H1 (cell line): Measurements from ENCODE around the gene GRM5. TPM values are rescaled to one million over a fixed set of nuclear protein-coding genes. Genes with fewer than 3 reads are reported as not detected.

ENCODE experiments used
- CTCF ChIA-PET: fragments of 300-600 bp; sonication (Branson Sonifier 250); formaldehyde crosslinking; loops from one replicate; lab custom pipeline; 2021; ENCODE audit not compliant: partially characterized antibody; lab: Charles Lee
- POLR2A ChIA-PET: fragments of 300-600 bp; sonication (Branson Sonifier 250); formaldehyde crosslinking; loops from one replicate; lab custom pipeline; 2021; ENCODE audit warnings: inconsistent platforms; ENCODE audit not compliant: partially characterized antibody; lab: Charles Lee
- DNase-seq, 2 experiments: peaks; one replicate each; pipeline versions ENCODE4 v3.0.0 to v3.0.0-alpha.2; 2010 to 2022; ENCODE audit warnings: low spot score in 2 of 2, low read depth in 1 of 2, mixed read lengths in 1 of 2
- FAIRE-seq: peaks from 2 replicates; lab custom pipeline; 2011; peaks lifted over from hg19 to GRCh38; lab: Jason Lieb, UNC
- H2AFZ ChIP-seq: 2 replicates; pipeline ENCODE4 v1.8.1; 2012; ENCODE audit warnings: low read length, inconsistent platforms
- H2AK5ac ChIP-seq: 2 replicates; pipeline ENCODE4 v1.6.1; 2013; ENCODE audit warnings: low read depth, low read length
- H2BK120ac ChIP-seq: replicated peaks from 2 replicates; pipeline ENCODE3; 2013; ENCODE audit warnings: low read depth, low read length, inconsistent platforms
- H2BK12ac ChIP-seq: 2 replicates; pipeline ENCODE4 v1.6.1; 2013; ENCODE audit warnings: low read depth, low read length
- H2BK15ac ChIP-seq: 2 replicates; pipeline ENCODE4 v1.6.1; 2013; ENCODE audit warnings: low read length
- H2BK20ac ChIP-seq: 2 replicates; pipeline ENCODE4 v1.6.1; 2013; ENCODE audit warnings: low read length
- H2BK5ac ChIP-seq: 2 replicates; pipeline ENCODE4 v1.6.1; 2013; ENCODE audit warnings: low read depth, low read length
- H3K14ac ChIP-seq: 2 replicates; pipeline ENCODE4 v1.6.1; 2013; ENCODE audit warnings: inconsistent platforms; ENCODE audit not compliant: insufficient read length
- H3K18ac ChIP-seq: 2 replicates; pipeline ENCODE4 v1.6.1; 2013; ENCODE audit warnings: low read length; ENCODE audit errors: extremely low read depth
- H3K23ac ChIP-seq: 2 replicates; pipeline ENCODE4 v1.6.1; 2013; ENCODE audit warnings: inconsistent platforms; ENCODE audit not compliant: insufficient read length
- H3K23me2 ChIP-seq: 2 replicates; pipeline ENCODE4 v1.6.1; 2013; ENCODE audit warnings: low read depth, low read length
- H3K27ac ChIP-seq: 2 replicates; pipeline ENCODE4 v1.6.1; 2011; ENCODE audit warnings: low read depth, low read length, inconsistent platforms
- H3K27me3 ChIP-seq, 4 experiments: replicated peaks in 1 of 4; 1 replicate in 1 of 4; 2 replicates in 3 of 4; pipeline versions ENCODE4 v1.6.1 to v1.8.1; 2011 to 2013; ENCODE audit warnings: low read length in 3 of 4, mild to moderate bottlenecking in 3 of 4, inconsistent platforms in 2 of 4, mixed read lengths in 2 of 4, moderate library complexity in 1 of 4; ENCODE audit not compliant: control insufficient read depth in 3 of 4, insufficient read depth in 3 of 4; ENCODE audit errors: extremely low read depth in 1 of 4
- H3K36me3 ChIP-seq, 4 experiments: 2 replicates each; pipeline versions ENCODE4 v1.6.1 to v1.8.1; 2011 to 2013; ENCODE audit warnings: mild to moderate bottlenecking in 4 of 4, low read length in 3 of 4, moderate library complexity in 2 of 4, control low read depth in 1 of 4, inconsistent platforms in 1 of 4; ENCODE audit not compliant: insufficient read depth in 4 of 4, control insufficient read depth in 2 of 4
- H3K4ac ChIP-seq: replicated peaks from 2 replicates; pipeline ENCODE3; 2013; ENCODE audit warnings: low read length, low read depth, mixed read lengths, inconsistent platforms; ENCODE audit not compliant: insufficient read length
- H3K4me1 ChIP-seq, 4 experiments: replicated peaks in 1 of 4; 1 replicate in 1 of 4; 2 replicates in 3 of 4; pipeline versions ENCODE4 v1.6.1 to v1.8.1; 2011 to 2013; ENCODE audit warnings: low read length in 3 of 4, inconsistent platforms in 2 of 4, mixed read lengths in 1 of 4; ENCODE audit not compliant: insufficient read depth in 4 of 4, control insufficient read depth in 3 of 4
- H3K4me2 ChIP-seq, 2 experiments: 2 replicates each; pipeline versions ENCODE4 v1.6.1 to v1.8.1; 2011 to 2013; ENCODE audit warnings: low read depth in 2 of 2, low read length in 2 of 2, control low read depth in 1 of 2, inconsistent platforms in 1 of 2, mild to moderate bottlenecking in 1 of 2; ENCODE audit not compliant: insufficient read depth in 1 of 2
- H3K4me3 ChIP-seq, 4 experiments: fragments of 200-600, 300-600 bp in 1 of 4; sonication (generic), shearing (Covaris generic), sonication (Bioruptor Twin) in 1 of 4; 2 replicates each; pipeline versions ENCODE4 v1.5.1 to v1.8.1; 2011 to 2016; ENCODE audit warnings: low read length in 4 of 4, low read depth in 3 of 4, control low read depth in 2 of 4, inconsistent platforms in 2 of 4, mild to moderate bottlenecking in 2 of 4, mixed read lengths in 1 of 4, moderate library complexity in 1 of 4; ENCODE audit not compliant: insufficient read depth in 2 of 4; ENCODE audit errors: extremely low read depth in 1 of 4
- H3K56ac ChIP-seq: replicated peaks from 2 replicates; pipeline ENCODE3; 2013; ENCODE audit warnings: low read depth, mild to moderate bottlenecking, mixed read lengths, low read length, inconsistent platforms; ENCODE audit not compliant: insufficient read length
- H3K79me1 ChIP-seq: 2 replicates; pipeline ENCODE4 v1.6.1; 2013; ENCODE audit warnings: low read depth, low read length, control low read depth
- H3K79me2 ChIP-seq, 2 experiments: 2 replicates each; pipeline versions ENCODE4 v1.6.1 to v1.8.1; 2012 to 2013; ENCODE audit warnings: low read length in 2 of 2, mild to moderate bottlenecking in 2 of 2, inconsistent platforms in 1 of 2; ENCODE audit not compliant: insufficient read depth in 2 of 2, control insufficient read depth in 1 of 2
- H3K9ac ChIP-seq, 4 experiments: replicated peaks in 1 of 4; 1 replicate in 1 of 4; 2 replicates in 3 of 4; pipeline versions ENCODE4 v1.6.1 to v1.8.1; 2011 to 2013; ENCODE audit warnings: low read depth in 3 of 4, low read length in 3 of 4, control low read depth in 2 of 4, mild to moderate bottlenecking in 2 of 4, moderate library complexity in 2 of 4, inconsistent platforms in 1 of 4; ENCODE audit errors: extremely low read depth in 1 of 4
- H3K9me3 ChIP-seq, 2 experiments: 2 replicates each; pipeline versions ENCODE4 v1.6.1 to v1.8.1; 2012 to 2013; ENCODE audit warnings: mild to moderate bottlenecking in 2 of 2, moderate library complexity in 2 of 2, control low read depth in 1 of 2, inconsistent platforms in 1 of 2, low read depth in 1 of 2, low read length in 1 of 2, mixed read lengths in 1 of 2; ENCODE audit not compliant: insufficient read depth in 2 of 2
- H4K20me1 ChIP-seq, 2 experiments: replicated peaks in 1 of 2; 2 replicates each; pipeline versions ENCODE3 to v1.8.1; 2011 to 2013; ENCODE audit warnings: inconsistent platforms in 2 of 2, low read length in 2 of 2, mild to moderate bottlenecking in 1 of 2; ENCODE audit not compliant: insufficient read depth in 2 of 2, control insufficient read depth in 1 of 2
- H4K5ac ChIP-seq: 2 replicates; pipeline ENCODE4 v1.6.1; 2013; ENCODE audit warnings: low read length, low read depth, mixed read lengths, inconsistent platforms; ENCODE audit not compliant: insufficient read length
- H4K8ac ChIP-seq: 2 replicates; pipeline ENCODE4 v1.8.0; 2013; ENCODE audit warnings: mild to moderate bottlenecking, moderate library complexity, low read length, inconsistent platforms; ENCODE audit not compliant: insufficient read depth; ENCODE audit errors: extremely low read depth
- H4K91ac ChIP-seq: replicated peaks from 2 replicates; pipeline ENCODE3; 2013; ENCODE audit warnings: low read length, mixed read lengths, inconsistent platforms; ENCODE audit not compliant: insufficient read length
- KDM5A ChIP-seq: fragments of 200-600 bp; IDR thresholded peaks from 2 replicates; pipeline ENCODE4 v1.7.1; 2012; ENCODE audit warnings: mild to moderate bottlenecking, low read length, inconsistent platforms, mixed read lengths
- WGBS, 2 experiments: shearing (Covaris generic) in 1 of 2; methylation state at CpG; one replicate each; pipeline versions ENCODE4 v1.1.6 to v1.1.7; 2013 to 2015; ENCODE audit warnings: low lambda C conversion rate in 2 of 2, mixed read lengths in 2 of 2, inconsistent platforms in 1 of 2, low coverage in 1 of 2, missing lambda C conversion rate in 1 of 2; ENCODE audit not compliant: insufficient replicate concordance in 2 of 2, insufficient coverage in 1 of 2, insufficient read length in 1 of 2; ENCODE audit errors: extremely low coverage in 1 of 2, missing lambda C conversion rate in 1 of 2; 5-methylcytosine and 5-hydroxymethylcytosine counted together
- polyA plus RNA-seq, 7 experiments: library from polyadenylated mRNA; depleted of rRNA in 3 of 7; stranded (reverse) in 5 of 7; unstranded in 2 of 7; fragments of >200 nt in 5 of 7; fragments of 200-250 nt in 2 of 7; gene quantifications; 1 replicate in 5 of 7; 2 replicates in 1 of 7; 4 replicates in 1 of 7; pipeline versions ENCODE4 v1.2.1 to v1.2.3, GENCODE V29; 2011 to 2013; ENCODE audit warnings: missing spikeins in 2 of 7, mixed read lengths in 2 of 7
- total RNA-seq: library from RNA; stranded (reverse); fragmentation: NEBNext Ultra II Directional; extraction: Animal tissue kit (Norgen Biotek cat#: 25700); gene quantifications from 2 replicates; pipeline ENCODE4 v1.2.1, GENCODE V29; 2021

The GRM5 gene
- total and polyA plus RNA-seq, 2 of the 8 experiments (the other 6 are each of a cell fraction or from before 2014, with no cell fraction given), result 0.15 to 0.43 TPM

GRCh38 chr11:88626216-88626615, 439.6 kb downstream of the GRM5 start:
- H2BK15ac ChIP-seq, result no peak overlapping the region
- no peak overlapping the region for H3K4me2 ChIP-seq
- no peak overlapping the region for H2BK20ac ChIP-seq
- H4K8ac ChIP-seq, result no peak overlapping the region
- H4K5ac ChIP-seq, result no peak overlapping the region
- no peak overlapping the region for H3K27ac ChIP-seq
- FAIRE-seq (no peak), DNase-seq (no peak)
- H2BK120ac ChIP-seq, result no peak overlapping the region
- H4K91ac ChIP-seq, result no peak overlapping the region
- no peaks in the 10 kb centered on the region for H3K79me1 ChIP-seq
- no peak overlapping the region for H2BK12ac ChIP-seq
- no peak overlapping the region for H3K56ac ChIP-seq
- no peaks in the 10 kb centered on the region for H3K27me3 ChIP-seq
- H4K20me1 ChIP-seq, result no peaks in the 10 kb centered on the region
- no peaks in the 10 kb centered on the region for H3K23me2 ChIP-seq
- no peak for TF ChIP-seq KDM5A
- H3K4me3 ChIP-seq, result no peak overlapping the region
- H3K4me1 ChIP-seq, result 0 out of 7 replicates have a peak, but pooled peaks cover 0 to 2% (median 0%) of the 10 kb centered on the region in 4 experiments
- ChIA-PET POLR2A (no interaction called here), CTCF (no interaction called here)
- no peak overlapping the region for H2AFZ ChIP-seq
- H3K23ac ChIP-seq, result no peak overlapping the region
- no peak overlapping the region for H3K4ac ChIP-seq
- H3K9ac ChIP-seq, result no peak overlapping the region
- H3K14ac ChIP-seq, result no peak overlapping the region
- 87% methylated on average over 4 of the region's 4 CpGs; no CpG with 5 or more reads in 1 of the 2 experiments for WGBS, 2 experiments
- H3K79me2 ChIP-seq, result no peaks in the 10 kb centered on the region
- no peaks in the 10 kb centered on the region for H3K9me3 ChIP-seq
- H3K18ac ChIP-seq, result no peak overlapping the region
- H3K36me3 ChIP-seq, result no peaks in the 10 kb centered on the region
- no peak overlapping the region for H2AK5ac ChIP-seq
- H2BK5ac ChIP-seq, result no peak overlapping the region
